ENCODE measurements around the gene BFSP1. TPM values are rescaled to one million over a fixed set of nuclear protein-coding genes. Genes with fewer than 3 reads are reported as not detected.

Gene BFSP1
- total RNA-seq, 1 donor from 2014 or later, result 0.82 TPM

DNA sequence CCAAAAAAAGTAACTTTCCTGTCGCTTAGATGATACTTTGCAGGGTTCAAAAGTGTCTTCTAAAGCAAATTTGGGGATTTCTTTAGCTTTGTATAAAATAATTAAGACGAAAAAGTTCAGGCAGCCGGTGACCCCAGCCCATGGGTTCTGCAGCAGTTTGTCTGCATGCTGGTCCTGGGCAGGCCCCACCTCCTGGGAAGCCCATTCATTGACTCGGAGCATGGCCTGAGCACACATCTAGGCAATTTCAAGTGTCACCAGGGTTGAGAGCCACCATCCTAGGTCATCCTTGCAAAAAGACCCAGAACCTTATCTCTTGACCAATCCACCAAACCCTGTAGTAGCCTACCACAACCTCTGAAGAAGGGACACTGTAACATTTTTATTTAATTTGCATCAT lies 20.6 kb downstream of the BFSP1 start:
- Mint-ChIP-seq H3K27me3 (ENCODE audit: low read depth) (peaks cover 9% of the 10 kb centered on the region), H3K27ac (no peak overlapping the region), H3K36me3 (ENCODE audit: low read depth) (no peaks in the 10 kb centered on the region), H3K4me3 (ENCODE audit: low read depth) (no peak overlapping the region), H3K4me1 (ENCODE audit: low read depth) (peaks cover 33% of the 10 kb centered on the region), H3K9me3 (no peaks in the 10 kb centered on the region)
- DNase-seq (ENCODE audit: low spot score), result no peak
- intact Hi-C loops (cut with micrococcal nuclease), result no loop called here

DNA sequence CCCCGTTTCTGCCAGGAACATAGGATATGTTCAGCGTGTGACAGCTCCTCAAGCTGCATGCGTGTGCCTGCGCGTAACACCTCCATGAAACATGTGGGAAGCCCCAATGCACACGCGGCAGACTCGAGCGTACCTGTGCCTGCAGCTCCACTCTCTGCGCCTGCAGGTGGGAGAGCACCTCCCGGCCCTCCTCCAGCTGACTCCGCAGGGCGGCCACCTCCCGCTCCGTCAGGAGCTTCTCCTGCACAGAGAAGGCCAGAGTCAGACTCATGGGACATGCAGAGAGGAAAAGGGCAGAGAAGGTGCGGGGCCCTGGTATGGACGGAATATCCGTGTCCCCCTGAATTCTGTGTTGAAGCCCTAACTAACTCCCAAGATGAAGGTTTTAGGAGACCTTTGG lies 22.4 kb downstream of the BFSP1 start:
- no peak for DNase-seq (ENCODE audit: low spot score)
- no peaks in the 10 kb centered on the region for H3K36me3 Mint-ChIP-seq (ENCODE audit: low read depth)
- no peaks in the 10 kb centered on the region for H3K9me3 Mint-ChIP-seq
- peaks cover 9% of the 10 kb centered on the region for H3K27me3 Mint-ChIP-seq (ENCODE audit: low read depth)
- no peak overlapping the region for H3K27ac Mint-ChIP-seq
- no peak overlapping the region for H3K4me3 Mint-ChIP-seq (ENCODE audit: low read depth)
- peaks cover 50% of the 10 kb centered on the region for H3K4me1 Mint-ChIP-seq (ENCODE audit: low read depth)
- intact Hi-C loops (cut with micrococcal nuclease), result loop anchor here (5.0 kb wide), 2 partner anchors 174 to 459 kb away; partner anchors contain the start of genes MGME1, RRBP1 and SNX5

DNA sequence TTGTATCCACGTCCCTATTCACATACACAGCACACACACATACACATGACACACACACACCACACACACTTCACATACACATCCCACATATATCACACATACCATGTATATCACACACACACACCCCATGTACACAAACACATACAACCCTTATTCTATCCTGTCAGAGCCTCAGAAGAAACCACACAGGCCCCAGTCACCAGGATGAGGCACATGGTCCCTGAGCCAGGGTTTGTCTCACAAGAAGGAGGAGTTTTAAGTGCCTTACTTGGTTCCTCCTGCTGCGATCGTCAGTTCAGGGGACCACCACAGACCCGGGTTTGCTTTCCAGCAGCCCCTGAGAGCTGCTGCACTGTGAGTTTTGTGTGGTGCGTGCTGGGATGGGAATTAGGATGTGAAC lies 23.6 kb downstream of the BFSP1 start:
- no peak for DNase-seq (ENCODE audit: low spot score)
- intact Hi-C loops (cut with micrococcal nuclease), result loop anchor here (5.0 kb wide), 2 partner anchors 175 to 460 kb away; partner anchors contain the start of genes MGME1, RRBP1 and SNX5
- Mint-ChIP-seq H3K9me3 (no peaks in the 10 kb centered on the region), H3K27ac (peak overlapping the region; percentile 13), H3K27me3 (ENCODE audit: low read depth) (peaks cover 7% of the 10 kb centered on the region), H3K4me1 (ENCODE audit: low read depth) (peaks cover 55% of the 10 kb centered on the region), H3K4me3 (ENCODE audit: low read depth) (no peak overlapping the region), H3K36me3 (ENCODE audit: low read depth) (no peaks in the 10 kb centered on the region)

DNA sequence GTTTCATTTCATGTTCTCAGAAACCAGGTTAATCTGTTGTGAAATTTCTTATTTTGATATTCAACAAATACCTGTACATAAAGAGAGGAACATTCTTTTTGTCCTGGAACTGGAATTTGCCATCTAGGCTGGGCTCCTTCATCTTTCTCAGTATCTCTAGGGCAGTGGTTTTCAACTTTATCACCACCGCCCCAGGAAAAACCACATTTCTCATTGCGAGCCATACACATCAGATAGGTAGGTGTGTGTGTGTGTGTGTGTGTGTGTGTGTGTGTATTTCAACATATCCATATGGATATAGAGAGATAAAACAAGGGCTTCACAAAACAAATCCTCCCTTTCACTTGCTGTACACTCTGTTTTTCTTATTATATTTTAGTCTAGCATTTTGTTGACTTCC lies 24.1 kb downstream of the BFSP1 start:
- Mint-ChIP-seq H3K27me3 (ENCODE audit: low read depth) (peaks cover 10% of the 10 kb centered on the region), H3K36me3 (ENCODE audit: low read depth) (no peaks in the 10 kb centered on the region), H3K4me3 (ENCODE audit: low read depth) (no peak overlapping the region), H3K27ac (peak overlapping the region; percentile 13), H3K9me3 (no peaks in the 10 kb centered on the region), H3K4me1 (ENCODE audit: low read depth) (peaks cover 53% of the 10 kb centered on the region)
- DNase-seq (ENCODE audit: low spot score), result no peak
- intact Hi-C loops (cut with micrococcal nuclease), result loop anchor here (5.0 kb wide), 2 partner anchors 175 to 460 kb away; partner anchors contain the start of genes MGME1, RRBP1 and SNX5

DNA sequence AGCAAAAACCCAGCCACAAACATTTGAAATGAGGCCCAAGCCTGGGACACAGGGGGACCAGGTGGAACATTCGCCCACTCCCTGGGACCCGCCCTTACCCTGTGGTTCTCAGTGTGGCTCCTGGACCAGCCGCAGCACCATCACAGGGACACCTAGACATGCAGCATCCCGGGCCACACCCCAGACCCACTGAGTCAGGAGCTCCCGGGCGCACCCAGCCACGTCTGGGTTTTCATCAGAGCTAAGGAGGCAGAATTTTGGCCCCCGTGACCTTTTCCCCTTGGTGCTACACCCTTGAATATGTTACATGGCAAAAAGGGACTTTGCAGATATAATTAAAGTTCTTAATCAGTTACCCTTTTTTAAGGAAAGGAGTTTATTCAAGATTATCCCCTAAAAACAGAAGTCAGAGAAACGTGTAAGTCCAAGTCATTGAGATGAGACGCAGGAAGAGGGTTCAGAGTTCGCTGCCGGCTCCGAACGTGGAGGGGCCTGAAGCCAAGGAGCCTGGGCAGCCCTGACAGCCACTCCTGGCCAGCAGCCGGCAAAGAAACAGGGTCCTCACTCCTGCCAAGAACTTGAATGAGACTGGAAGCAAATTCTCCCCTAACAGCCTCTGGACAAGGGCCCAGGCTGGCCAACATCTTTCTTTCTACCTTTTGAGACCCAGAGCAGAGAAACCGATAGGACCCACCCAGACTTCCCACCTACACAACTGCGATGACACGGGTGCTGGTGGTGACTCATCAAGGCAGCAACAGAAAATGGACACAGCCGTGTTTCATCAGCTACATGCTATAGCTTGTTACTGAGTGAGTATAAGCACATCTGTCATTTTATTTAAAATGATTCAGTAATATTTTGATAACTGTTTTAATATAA lies 25.3 kb downstream of the BFSP1 start:
- intact Hi-C loops (cut with micrococcal nuclease), result loop anchor here (1.0 to 5.0 kb wide), 11 partner anchors 24 to 771 kb away; partner anchors contain the start of genes DSTN, MGME1, RRBP1 and SNX5
- DNase-seq (ENCODE audit: low spot score), result peak; percentile 24
- Mint-ChIP-seq H3K27ac (peak overlapping the region; percentile 88), H3K9me3 (no peaks in the 10 kb centered on the region), H3K4me1 (ENCODE audit: low read depth) (peaks cover 43% of the 10 kb centered on the region), H3K36me3 (ENCODE audit: low read depth) (no peaks in the 10 kb centered on the region), H3K4me3 (ENCODE audit: low read depth) (peak overlapping the region; percentile 83), H3K27me3 (ENCODE audit: low read depth) (peaks cover 10% of the 10 kb centered on the region)

DNA sequence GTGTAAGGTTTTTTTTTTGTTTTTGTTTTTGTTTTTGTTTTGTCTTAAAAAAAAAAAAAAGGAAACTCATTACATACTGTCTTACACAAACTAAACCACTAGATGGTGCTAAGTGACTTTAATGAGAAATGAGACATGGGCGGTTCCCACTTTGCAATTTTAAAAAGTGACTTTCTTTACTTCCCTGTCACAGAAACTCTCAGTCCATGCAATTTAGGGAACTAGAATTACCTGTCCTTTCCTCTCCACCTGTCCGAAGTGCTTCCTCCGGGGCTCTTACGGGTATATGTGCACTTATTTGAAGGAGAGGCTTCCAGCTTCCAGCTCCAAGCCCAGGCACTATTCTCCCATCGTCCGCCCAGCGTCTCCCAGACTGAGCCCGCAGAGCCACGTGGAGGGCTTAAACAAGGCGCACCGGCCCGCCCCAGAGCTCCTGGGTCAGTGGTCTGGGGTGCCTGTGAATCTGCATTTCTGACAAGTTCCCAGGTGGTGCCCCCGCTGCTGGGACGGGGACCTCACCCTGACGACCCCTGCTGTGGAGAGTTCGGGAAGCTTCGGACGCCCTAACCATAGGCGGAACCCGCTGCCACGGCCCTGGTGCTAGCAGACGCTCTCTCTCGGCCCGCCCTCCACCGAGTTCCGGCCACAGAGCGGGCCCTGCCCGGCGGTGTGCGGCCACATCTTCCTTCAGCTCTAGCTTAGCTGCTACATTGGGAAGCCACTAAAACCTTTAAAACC lies 26.1 kb downstream of the BFSP1 start:
- DNase-seq (ENCODE audit: low spot score), result peak; percentile 67
- Mint-ChIP-seq H3K4me1 (ENCODE audit: low read depth) (peaks cover 42% of the 10 kb centered on the region), H3K9me3 (no peaks in the 10 kb centered on the region), H3K27ac (peak overlapping the region; percentile 88), H3K36me3 (ENCODE audit: low read depth) (no peaks in the 10 kb centered on the region), H3K4me3 (ENCODE audit: low read depth) (peak overlapping the region; percentile 83), H3K27me3 (ENCODE audit: low read depth) (peaks cover 10% of the 10 kb centered on the region)
- intact Hi-C loops (cut with micrococcal nuclease), result loop anchor here (1.0 to 5.0 kb wide), 10 partner anchors 32 to 772 kb away; partner anchors contain the start of genes DSTN, MGME1, RRBP1 and SNX5

DNA sequence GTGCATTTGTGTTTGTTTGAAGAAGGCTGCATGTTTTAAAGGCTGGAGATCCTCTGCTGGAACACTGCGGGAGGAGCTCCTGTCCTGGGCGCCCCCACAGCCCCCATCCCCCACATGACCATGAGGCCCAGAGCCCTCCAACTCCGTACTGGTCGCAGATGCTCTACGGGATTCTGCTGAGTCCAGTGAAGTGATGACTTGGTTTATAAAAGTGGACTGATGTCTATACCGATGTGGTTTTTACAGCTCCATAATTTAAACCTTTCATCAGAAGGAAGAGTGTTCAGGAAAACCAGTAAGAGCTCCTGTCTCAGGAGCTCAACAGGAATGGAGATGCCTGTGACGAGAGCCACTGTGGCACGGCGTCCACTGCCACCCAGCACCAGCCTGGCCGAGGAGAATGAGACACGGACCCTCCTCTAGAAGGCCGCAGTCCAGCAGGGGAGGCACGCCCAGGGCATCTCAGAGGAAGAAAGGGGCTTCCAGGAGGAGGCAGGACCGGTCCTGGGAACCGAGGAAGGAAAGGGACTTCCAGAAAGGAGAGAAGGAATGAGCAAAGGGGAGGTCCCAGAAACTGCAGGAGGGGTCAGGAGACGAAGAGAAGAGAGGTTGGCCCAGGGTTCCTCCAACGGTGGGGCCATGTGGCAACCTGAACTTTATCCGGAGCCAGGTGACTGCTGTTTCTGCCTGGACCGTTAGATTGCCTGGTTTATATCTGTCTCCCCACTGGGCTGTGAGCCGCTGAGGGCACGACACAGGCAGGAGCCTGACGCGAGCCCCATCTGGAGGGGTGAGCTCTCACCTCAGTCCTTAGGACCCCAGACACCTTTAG lies 26.9 kb downstream of the BFSP1 start:
- H3K9me3 Mint-ChIP-seq, result no peaks in the 10 kb centered on the region
- peak overlapping the region; percentile 88 for H3K27ac Mint-ChIP-seq
- DNase-seq (ENCODE audit: low spot score), result peak; percentile 17
- H3K4me1 Mint-ChIP-seq (ENCODE audit: low read depth), result peaks cover 42% of the 10 kb centered on the region
- peaks cover 10% of the 10 kb centered on the region for H3K27me3 Mint-ChIP-seq (ENCODE audit: low read depth)
- H3K4me3 Mint-ChIP-seq (ENCODE audit: low read depth), result peak overlapping the region; percentile 83
- intact Hi-C loops (cut with micrococcal nuclease), result loop anchor here (2.0 kb wide), 4 partner anchors 67 to 773 kb away; partner anchors contain the start of gene DSTN
- no peaks in the 10 kb centered on the region for H3K36me3 Mint-ChIP-seq (ENCODE audit: low read depth)

DNA sequence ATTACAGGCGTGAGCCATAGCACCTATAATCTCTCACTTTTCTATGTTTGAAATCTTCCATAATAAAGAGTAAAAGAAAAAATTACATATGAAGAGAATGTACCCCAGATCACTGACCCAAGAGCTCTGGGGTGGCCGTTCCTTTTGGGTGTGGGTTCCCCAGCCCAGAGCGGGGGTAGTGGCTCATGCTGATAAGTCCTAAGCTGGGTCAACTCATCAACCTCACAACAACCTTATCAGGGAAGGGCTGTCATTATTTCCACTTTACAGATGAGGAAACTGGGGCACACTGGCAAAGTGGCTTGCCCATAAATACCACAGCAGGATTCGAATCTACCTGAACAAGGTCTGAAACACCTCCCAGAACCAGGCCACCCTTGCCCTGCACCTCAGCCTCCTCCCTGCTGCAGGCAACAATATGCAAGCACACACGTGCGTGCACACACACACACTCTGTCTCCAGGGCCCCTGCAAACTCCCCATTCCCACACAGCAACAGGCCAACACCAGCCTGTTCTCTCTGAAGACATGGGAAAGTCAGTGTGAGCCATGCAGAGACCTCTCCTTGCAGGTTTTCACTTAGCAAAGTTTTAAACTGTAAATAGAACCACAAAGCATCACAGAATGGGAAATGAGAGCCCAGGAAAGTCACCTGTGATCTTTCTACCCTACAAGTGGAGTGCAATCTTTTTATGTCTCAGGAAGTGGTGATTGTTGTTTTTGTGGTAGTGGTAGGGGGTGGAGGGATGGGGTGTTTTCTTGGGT lies 27.7 kb downstream of the BFSP1 start:
- no peak overlapping the region for H3K4me3 Mint-ChIP-seq (ENCODE audit: low read depth)
- no peak for DNase-seq (ENCODE audit: low spot score)
- peaks cover 10% of the 10 kb centered on the region for H3K27me3 Mint-ChIP-seq (ENCODE audit: low read depth)
- no peak overlapping the region for H3K27ac Mint-ChIP-seq
- H3K36me3 Mint-ChIP-seq (ENCODE audit: low read depth), result no peaks in the 10 kb centered on the region
- H3K9me3 Mint-ChIP-seq, result no peaks in the 10 kb centered on the region
- intact Hi-C loops (cut with micrococcal nuclease), result loop anchor here (2.0 kb wide), 4 partner anchors 67 to 773 kb away; partner anchors contain the start of gene DSTN
- H3K4me1 Mint-ChIP-seq (ENCODE audit: low read depth), result peaks cover 42% of the 10 kb centered on the region

DNA sequence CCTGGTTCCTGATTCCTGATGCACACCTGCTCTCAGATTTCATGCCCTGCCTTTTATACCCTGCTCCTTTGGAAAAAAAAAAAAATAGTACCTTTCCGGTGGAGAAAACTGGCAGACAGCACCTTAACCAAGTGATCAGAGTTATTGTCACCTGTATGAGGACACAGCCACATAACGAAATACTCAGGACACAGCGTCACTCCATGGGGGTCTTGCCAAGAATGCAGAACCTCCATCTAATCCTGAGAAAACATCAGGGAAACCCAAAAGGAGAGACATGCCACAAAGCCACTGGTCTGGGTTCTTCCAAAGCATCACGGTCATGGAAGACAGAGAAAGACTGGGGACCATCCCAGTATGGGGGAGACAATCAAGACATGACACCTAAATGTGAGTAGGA lies 29.1 kb downstream of the BFSP1 start:
- DNase-seq (ENCODE audit: low spot score), result no peak
- Mint-ChIP-seq H3K4me3 (ENCODE audit: low read depth) (no peak overlapping the region), H3K27ac (no peak overlapping the region), H3K9me3 (no peaks in the 10 kb centered on the region), H3K4me1 (ENCODE audit: low read depth) (peaks cover 32% of the 10 kb centered on the region), H3K36me3 (ENCODE audit: low read depth) (no peaks in the 10 kb centered on the region), H3K27me3 (ENCODE audit: low read depth) (peaks cover 6% of the 10 kb centered on the region)
- intact Hi-C loops (cut with micrococcal nuclease), result no loop called here

DNA sequence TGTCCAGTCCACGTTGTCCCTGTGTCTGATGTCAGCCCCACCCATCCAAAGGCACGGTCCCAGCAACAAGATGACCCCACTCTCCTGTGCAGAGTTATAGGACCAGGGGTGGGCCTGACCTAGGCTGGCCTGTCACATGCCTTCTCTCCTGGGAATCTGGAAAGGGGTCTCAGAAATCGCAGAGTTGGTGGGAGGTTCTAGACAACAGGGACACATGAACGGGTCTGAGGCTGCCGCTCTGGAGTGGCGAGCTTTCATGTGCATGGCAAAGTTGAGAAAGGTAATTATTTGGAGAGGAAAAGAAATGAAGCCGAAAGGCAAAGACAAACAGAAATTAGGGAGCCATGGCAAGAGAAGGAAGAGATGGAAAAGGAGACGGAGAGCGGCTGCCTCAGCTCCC lies 29.5 kb downstream of the BFSP1 start:
- intact Hi-C loops (cut with micrococcal nuclease), result no loop called here
- Mint-ChIP-seq H3K4me3 (ENCODE audit: low read depth) (no peak overlapping the region), H3K4me1 (ENCODE audit: low read depth) (peaks cover 29% of the 10 kb centered on the region), H3K27me3 (ENCODE audit: low read depth) (peaks cover 6% of the 10 kb centered on the region), H3K27ac (no peak overlapping the region), H3K36me3 (ENCODE audit: low read depth) (no peaks in the 10 kb centered on the region), H3K9me3 (no peaks in the 10 kb centered on the region)
- DNase-seq (ENCODE audit: low spot score), result no peak

DNA sequence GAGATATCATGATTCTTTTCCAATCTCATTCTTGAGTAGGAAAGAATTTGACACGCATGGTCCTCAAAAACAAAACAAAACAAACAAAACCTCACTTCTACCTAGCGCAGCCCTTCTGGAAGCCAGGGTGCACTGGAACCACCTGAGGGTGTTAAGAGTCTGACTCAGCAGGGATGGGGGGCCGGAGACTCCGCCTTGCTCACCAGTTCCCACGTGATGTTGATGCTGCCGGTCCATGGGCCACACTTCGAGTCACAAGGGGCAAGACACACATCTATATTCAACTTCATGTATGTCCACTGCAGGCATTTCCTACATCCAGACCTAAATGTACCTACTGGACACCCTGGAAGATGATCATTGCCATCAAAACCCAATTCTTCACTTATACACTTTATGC lies 30.4 kb downstream of the BFSP1 start:
- intact Hi-C loops (cut with micrococcal nuclease), result no loop called here
- Mint-ChIP-seq H3K36me3 (ENCODE audit: low read depth) (no peaks in the 10 kb centered on the region), H3K27me3 (ENCODE audit: low read depth) (peaks cover 6% of the 10 kb centered on the region), H3K4me1 (ENCODE audit: low read depth) (peaks cover 25% of the 10 kb centered on the region), H3K27ac (no peak overlapping the region), H3K4me3 (ENCODE audit: low read depth) (no peak overlapping the region), H3K9me3 (no peaks in the 10 kb centered on the region)
- no peak for DNase-seq (ENCODE audit: low spot score)

Measured in activated T-helper 2 cell treated with anti-CD3 and anti-CD28 coated beads, Interferon-gamma antibody, Interleukin-2, Interleukin-4, amounts not matched to agents 10 μg/mL and 5 μg/mL and 100 μg/mL, durations not matched to agents 14 hours and 24 hours and 36 hours (primary cell).